ENCODE measurements around the gene LIMK2. TPM values are rescaled to one million over a fixed set of nuclear protein-coding genes. Genes with fewer than 3 reads are reported as not detected.
A peak's percentile ranks its signal among the peaks of the same experiment; 100 is the strongest.
"Not testable (repeated sequence)": the region's sequence is repeated elsewhere in the genome, so short reads cannot be mapped to it uniquely, and the experiment has no call there.

The LIMK2 gene
- total RNA-seq, 3 donors from 2014 or later, result 18.6 to 22.6 (median 20.6) TPM

GRCh38 chr22:31292236-31292989 lies 80.3 kb downstream of the LIMK2 start, which contains the start of gene PIK3IP1:
PIK3IP1 (minus strand) TSS chr22:31292488; CDS start chr22:31292344, 144 bp downstream.
- ATAC-seq, result peak; percentile 36 to 39
- Mint-ChIP-seq H3K4me1 (ENCODE audit: low read depth) (peaks cover 76% of the 10 kb centered on the region), H3K4me3 (peak within 1 kb of the TSS; percentile 93), H3K36me3 (ENCODE audit: insufficient read depth) (peaks cover 13% of the 10 kb centered on the region), H3K27me3 (ENCODE audit: low read depth) (no peaks in the 10 kb centered on the region), H3K9me3 (no peaks in the 10 kb centered on the region)
- DNase-seq, result peak; percentile 83

- Mint-ChIP-seq H3K4me1 (ENCODE audit: low read depth) (peaks cover 51% of the 10 kb centered on the region), H3K27me3 (ENCODE audit: low read depth) (no peaks in the 10 kb centered on the region), H3K36me3 (ENCODE audit: insufficient read depth) (peaks cover 2% of the 10 kb centered on the region), H3K9me3 (no peaks in the 10 kb centered on the region), H3K4me3 (peak overlapping the region; percentile 70)
- ATAC-seq (no peak), DNase-seq (no peak)
These were observed 83.3 kb downstream of the LIMK2 start for GRCh38 chr22:31295360-31295759.

- Mint-ChIP-seq H3K27me3 (ENCODE audit: low read depth) (no peaks in the 10 kb centered on the region), H3K9me3 (no peaks in the 10 kb centered on the region), H3K4me3 (peak overlapping the region; percentile 70), H3K4me1 (ENCODE audit: low read depth) (peaks cover 54% of the 10 kb centered on the region), H3K36me3 (ENCODE audit: insufficient read depth) (no peaks in the 10 kb centered on the region)
- ATAC-seq (peak; percentile 16 to 24), DNase-seq (no peak)
These were observed 83.9 kb downstream of the LIMK2 start for GRCh38 chr22:31295831-31296657.

- peaks cover 8% of the 10 kb centered on the region for H3K36me3 Mint-ChIP-seq (ENCODE audit: insufficient read depth)
- H3K9me3 Mint-ChIP-seq, result no peaks in the 10 kb centered on the region
- no peak for DNase-seq
- H3K4me3 Mint-ChIP-seq, result no peak overlapping the region
- ATAC-seq, result no peak
- H3K27me3 Mint-ChIP-seq (ENCODE audit: low read depth), result no peaks in the 10 kb centered on the region
- peaks cover 40% of the 10 kb centered on the region for H3K4me1 Mint-ChIP-seq (ENCODE audit: low read depth)
These were observed 88.8 kb downstream of the LIMK2 start for GRCh38 chr22:31300896-31301295.

GRCh38 chr22:31302006-31302405 lies 89.9 kb downstream of the LIMK2 start:
- peaks cover 39% of the 10 kb centered on the region for H3K4me1 Mint-ChIP-seq (ENCODE audit: low read depth)
- H3K36me3 Mint-ChIP-seq (ENCODE audit: insufficient read depth), result peaks cover 8% of the 10 kb centered on the region
- no peaks in the 10 kb centered on the region for H3K9me3 Mint-ChIP-seq
- H3K27me3 Mint-ChIP-seq (ENCODE audit: low read depth), result no peaks in the 10 kb centered on the region
- no peak overlapping the region for H3K4me3 Mint-ChIP-seq
- no peak for ATAC-seq
- DNase-seq, result no peak

GRCh38 chr22:31302537-31302936 lies 90.4 kb downstream of the LIMK2 start:
- Mint-ChIP-seq H3K4me3 (no peak overlapping the region), H3K27me3 (ENCODE audit: low read depth) (no peaks in the 10 kb centered on the region), H3K36me3 (ENCODE audit: insufficient read depth) (peaks cover 8% of the 10 kb centered on the region), H3K9me3 (no peaks in the 10 kb centered on the region), H3K4me1 (ENCODE audit: low read depth) (peaks cover 40% of the 10 kb centered on the region)
- ATAC-seq (peak in 1 of 2 donors; percentile 28), DNase-seq (no peak)

GRCh38 chr22:31305194-31305593 lies 93.1 kb downstream of the LIMK2 start:
- Mint-ChIP-seq H3K27me3 (ENCODE audit: low read depth) (no peaks in the 10 kb centered on the region), H3K4me3 (no peak overlapping the region), H3K4me1 (ENCODE audit: low read depth) (peaks cover 57% of the 10 kb centered on the region), H3K36me3 (ENCODE audit: insufficient read depth) (peaks cover 8% of the 10 kb centered on the region), H3K9me3 (no peaks in the 10 kb centered on the region)
- DNase-seq, result no peak
- ATAC-seq, result no peak

GRCh38 chr22:31308181-31308580 lies 96.1 kb downstream of the LIMK2 start:
- DNase-seq (no peak), ATAC-seq (no peak)
- Mint-ChIP-seq H3K27me3 (ENCODE audit: low read depth) (no peaks in the 10 kb centered on the region), H3K36me3 (ENCODE audit: insufficient read depth) (peaks cover 6% of the 10 kb centered on the region), H3K9me3 (no peaks in the 10 kb centered on the region), H3K4me3 (no peak overlapping the region), H3K4me1 (ENCODE audit: low read depth) (peaks cover 42% of the 10 kb centered on the region)

GRCh38 chr22:31313366-31314147 lies 101.5 kb downstream of the LIMK2 start:
- no peaks in the 10 kb centered on the region for H3K27me3 Mint-ChIP-seq (ENCODE audit: low read depth)
- peaks cover 4% of the 10 kb centered on the region for H3K9me3 Mint-ChIP-seq
- peaks cover 10% of the 10 kb centered on the region for H3K36me3 Mint-ChIP-seq (ENCODE audit: insufficient read depth)
- DNase-seq (peak; percentile 72), ATAC-seq (peak; percentile 58 to 69)
- H3K4me3 Mint-ChIP-seq, result no peak overlapping the region
- H3K4me1 Mint-ChIP-seq (ENCODE audit: low read depth), result peaks cover 19% of the 10 kb centered on the region

GRCh38 chr22:31314220-31314619 lies 102.1 kb downstream of the LIMK2 start:
- not testable (repeated sequence) for H3K4me3 Mint-ChIP-seq; DNase-seq; ATAC-seq; H3K9me3 Mint-ChIP-seq; H3K27me3 Mint-ChIP-seq (ENCODE audit: low read depth)
- peaks cover 14% of the 10 kb centered on the region for H3K4me1 Mint-ChIP-seq (ENCODE audit: low read depth)
- peaks cover 10% of the 10 kb centered on the region for H3K36me3 Mint-ChIP-seq (ENCODE audit: insufficient read depth)

GRCh38 chr22:31321421-31321820 lies 109.3 kb downstream of the LIMK2 start:
- ATAC-seq, result no peak

GRCh38 chr22:31323578-31324550 lies 111.8 kb downstream of the LIMK2 start:
- Mint-ChIP-seq H3K9me3 (no peaks in the 10 kb centered on the region), H3K27me3 (ENCODE audit: low read depth) (no peaks in the 10 kb centered on the region), H3K36me3 (ENCODE audit: insufficient read depth) (peaks cover 19% of the 10 kb centered on the region), H3K4me1 (ENCODE audit: low read depth) (no peaks in the 10 kb centered on the region), H3K4me3 (no peak overlapping the region)
- ATAC-seq, result no peak
- no peak for DNase-seq

More at GRCh38 chr22:31321421-31321820, 109.3 kb downstream of the LIMK2 start:
- peaks cover 10% of the 10 kb centered on the region for H3K36me3 Mint-ChIP-seq (ENCODE audit: insufficient read depth)
- no peaks in the 10 kb centered on the region for H3K4me1 Mint-ChIP-seq (ENCODE audit: low read depth)
- no peak for DNase-seq
- no peak overlapping the region for H3K4me3 Mint-ChIP-seq
- H3K27me3 Mint-ChIP-seq (ENCODE audit: low read depth), result no peaks in the 10 kb centered on the region
- no peaks in the 10 kb centered on the region for H3K9me3 Mint-ChIP-seq

- Mint-ChIP-seq H3K9me3 (no peaks in the 10 kb centered on the region), H3K36me3 (ENCODE audit: insufficient read depth) (peaks cover 26% of the 10 kb centered on the region), H3K4me1 (ENCODE audit: low read depth) (peaks cover 10% of the 10 kb centered on the region), H3K27me3 (ENCODE audit: low read depth) (no peaks in the 10 kb centered on the region), H3K4me3 (no peak overlapping the region)
- DNase-seq (no peak), ATAC-seq (no peak)
These were observed 114.8 kb downstream of the LIMK2 start for GRCh38 chr22:31326877-31327276.
